K562 (cell line): ENCODE data around the gene ROBO1. TPM values are rescaled to one million over a fixed set of nuclear protein-coding genes. Genes with fewer than 3 reads are reported as not detected.

Source experiments
- ATAC-seq: fragments of 200-7000 bp; cut with Tn5 transposase; 3 replicates; pipeline ENCODE4 v1.9.1; 2020; ENCODE audit warnings: moderate library complexity
- BruUV-seq: library from RNA; stranded (reverse); fragments of 400-500 nt; replicated peaks from 2 replicates; lab custom pipeline; 2021; lab: Mats Ljungman, UMichigan
- CTCF ChIA-PET: fragments of 300-600 bp; formaldehyde crosslinking; extraction: SDS; loops from one replicate; lab custom pipeline; 2021; ENCODE audit warnings: low intra/inter-chr PET ratio; lab: Yijun Ruan, JAX
- POLR2A ChIA-PET: fragments of 300-600, 350-650 bp; sonication (Branson Sonifier 250); formaldehyde crosslinking; extraction: SDS; loops from one replicate; lab custom pipeline; 2021; ENCODE audit warnings: antibody characterized with exemption, inconsistent platforms; lab: Yijun Ruan, JAX
- DNase-seq, 4 experiments: peaks; one replicate each; pipeline versions ENCODE4 v3.0.0 to v3.0.0-alpha.2; 2011 to 2018; ENCODE audit warnings: low spot score in 3 of 4, mixed read lengths in 3 of 4; ENCODE audit errors: extremely low read depth in 1 of 4
- FAIRE-seq: peaks from 2 replicates; lab custom pipeline; 2011; peaks lifted over from hg19 to GRCh38; lab: Jason Lieb, UNC
- H2AFZ ChIP-seq: 2 replicates; pipeline ENCODE4 v1.6.0; 2011; ENCODE audit warnings: low read depth, low read length, control low read depth, inconsistent platforms
- H3K27ac ChIP-seq: fragments of 200-600 bp; 3 replicates; pipeline ENCODE4 v1.8.0; 2011; ENCODE audit warnings: low read depth, mild to moderate bottlenecking, control low read depth, inconsistent platforms, low read length, moderate library complexity, mixed read lengths; ENCODE audit errors: extremely low read depth
- H3K27me3 ChIP-seq, 2 experiments: fragments of 300-600 bp in 1 of 2; 2 replicates in 1 of 2; 3 replicates in 1 of 2; pipeline versions ENCODE4 v1.6.0 to v1.8.0; 2011; ENCODE audit warnings: inconsistent platforms in 2 of 2, low read length in 2 of 2, mild to moderate bottlenecking in 1 of 2, mixed read lengths in 1 of 2, moderate library complexity in 1 of 2; ENCODE audit not compliant: control insufficient read depth in 2 of 2, insufficient read depth in 2 of 2
- H3K36me3 ChIP-seq: fragments of 300-600 bp; 3 replicates; pipeline ENCODE4 v1.8.0; 2011; ENCODE audit warnings: mild to moderate bottlenecking, low read length, inconsistent platforms; ENCODE audit not compliant: control insufficient read depth, insufficient read depth
- H3K4me1 ChIP-seq, 2 experiments: fragments of 200-600 bp in 1 of 2; replicated peaks in 1 of 2; 2 replicates in 1 of 2; 3 replicates in 1 of 2; pipeline versions ENCODE4 v1.5.1 to v1.8.0; 2011; ENCODE audit warnings: inconsistent platforms in 2 of 2, low read length in 2 of 2, mild to moderate bottlenecking in 1 of 2, mixed read lengths in 1 of 2, moderate library complexity in 1 of 2; ENCODE audit not compliant: control insufficient read depth in 2 of 2, insufficient read depth in 2 of 2
- H3K4me2 ChIP-seq: 2 replicates; pipeline ENCODE4 v1.6.1; 2011; ENCODE audit warnings: low read length, control low read depth, inconsistent platforms, mixed read lengths; ENCODE audit not compliant: insufficient read depth
- H3K4me3 ChIP-seq: fragments of 200-600 bp; sonication (generic), shearing (Covaris generic); 2 replicates; pipeline ENCODE4 v1.5.1; 2016; ENCODE audit warnings: control low read depth, inconsistent platforms
- H3K79me2 ChIP-seq: fragments of 200-600 bp; 3 replicates; pipeline ENCODE4 v1.8.0; 2011; ENCODE audit warnings: low read length, inconsistent platforms; ENCODE audit not compliant: control insufficient read depth, insufficient read depth
- H3K9ac ChIP-seq, 2 experiments: 2 replicates each; pipeline versions ENCODE4 v1.6.0 to v1.6.1; 2011; ENCODE audit warnings: low read depth in 2 of 2, low read length in 2 of 2, control low read depth in 1 of 2, inconsistent platforms in 1 of 2, mild to moderate bottlenecking in 1 of 2, mixed read lengths in 1 of 2; ENCODE audit not compliant: insufficient read depth in 1 of 2
- H3K9me1 ChIP-seq: one replicate; pipeline ENCODE4 v1.6.0; 2011; ENCODE audit warnings: inconsistent platforms, mild to moderate bottlenecking, low read length, moderate library complexity; ENCODE audit not compliant: control insufficient read depth, insufficient read depth
- H3K9me3 ChIP-seq: replicated peaks from 2 replicates; pipeline ENCODE4 v1.5.1; 2011; ENCODE audit warnings: low read depth, low read length, inconsistent platforms; ENCODE audit not compliant: control insufficient read depth, insufficient read depth
- H4K20me1 ChIP-seq: replicated peaks from 2 replicates; pipeline ENCODE4 v1.6.1; 2011; ENCODE audit warnings: low read length, inconsistent platforms, mixed read lengths; ENCODE audit not compliant: control insufficient read depth, insufficient read depth
- ATF3 ChIP-seq, 2 experiments: fragments of 450-650 bp in 1 of 2; sonication (generic) in 1 of 2; formaldehyde crosslinking in 1 of 2; IDR thresholded peaks in 1 of 2; conservative IDR thresholded peaks in 1 of 2; 2 replicates each; pipeline versions ENCODE4 v1.6.1 to v1.8.1; 2016 to 2023; ENCODE audit warnings: mild to moderate bottlenecking in 2 of 2, moderate library complexity in 2 of 2, inconsistent platforms in 1 of 2, missing genetic modification reagents in 1 of 2
- C11orf30 ChIP-seq: fragments of 450-650 bp; IDR thresholded peaks from 2 replicates; pipeline ENCODE4 v1.6.1; 2016; ENCODE audit warnings: low read depth, mild to moderate bottlenecking
- CBFB ChIP-seq: sonication (generic); formaldehyde crosslinking; IDR thresholded peaks from 2 replicates; pipeline ENCODE4 v1.4.0; 2020; ENCODE audit warnings: mild to moderate bottlenecking, missing genetic modification reagents
- E4F1 ChIP-seq: fragments of 250-450 bp; sonication (Bioruptor Pico); IDR thresholded peaks from 2 replicates; pipeline ENCODE4 v1.5.0; 2021; ENCODE audit warnings: mild to moderate bottlenecking, borderline replicate concordance
- GABPB2 ChIP-seq: fragments of 250-450 bp; sonication (Bioruptor Pico); conservative IDR thresholded peaks from 2 replicates; pipeline ENCODE4 v1.5.1; 2021; ENCODE audit warnings: mild to moderate bottlenecking
- GTF2F1 ChIP-seq: IDR thresholded peaks from 2 replicates; pipeline ENCODE4 v1.6.1; 2011; ENCODE audit warnings: low read depth, low read length, improper control_type of control experiment
- HINFP ChIP-seq: fragments of 450-650 bp; conservative IDR thresholded peaks from 2 replicates; pipeline ENCODE4 v1.6.1; 2016; ENCODE audit warnings: missing genetic modification characterization, low read depth, mild to moderate bottlenecking, control low read depth, missing compliant biosample characterization
- NBN ChIP-seq: fragments of 450-650 bp; IDR thresholded peaks from 2 replicates; pipeline ENCODE4 v1.6.1; 2016; ENCODE audit warnings: low read depth, mild to moderate bottlenecking
- SMARCC2 ChIP-seq: fragments of 450-650 bp; IDR thresholded peaks from 2 replicates; pipeline ENCODE4 v1.6.1; 2017; ENCODE audit warnings: antibody characterized with exemption, moderate library complexity, mild to moderate bottlenecking, low read depth
- SNAPC5 ChIP-seq: fragments of 250-450 bp; sonication (Bioruptor Pico); IDR thresholded peaks from 2 replicates; pipeline ENCODE4 v1.8.0; 2021; ENCODE audit warnings: moderate library complexity, mild to moderate bottlenecking, inconsistent platforms
- ZBTB49 ChIP-seq: sonication (generic); formaldehyde crosslinking; IDR thresholded peaks from 2 replicates; pipeline ENCODE4 v1.8.0; 2022; ENCODE audit warnings: missing genetic modification reagents, mild to moderate bottlenecking, borderline replicate concordance
- WGBS: fragments of 100-300 bp; shearing (Covaris generic); methylation state at CpG from one replicate; pipeline ENCODE4 v1.1.6; 2016; ENCODE audit warnings: low coverage, mixed read lengths; ENCODE audit not compliant: insufficient coverage; ENCODE audit errors: missing lambda C conversion rate; 5-methylcytosine and 5-hydroxymethylcytosine counted together
- in situ Hi-C: fragments of 300-500 bp; cut with MboI; formaldehyde crosslinking; loops from 4 replicates; pipeline ENCODE4 v1.15.0; 2018; ENCODE audit warnings: inconsistent platforms, mixed read lengths
- intact Hi-C: fragments of 100-400 bp; cut with micrococcal nuclease; formaldehyde crosslinking; loops from 2 replicates; pipeline ENCODE4 v1.14.2; 2022
- polyA plus RNA-seq, 8 experiments: library from polyadenylated mRNA; depleted of rRNA in 4 of 8; stranded (reverse) in 5 of 8; unstranded in 3 of 8; fragments of >200 nt; fragmentation: Nextera tagmentation in 2 of 8; fragmentation: Illumina TruSeq in 1 of 8; extraction: Ambion mirVana in 2 of 8; extraction: Trizol in 1 of 8; gene quantifications; 2 replicates each; pipeline versions ENCODE4 v1.2.1 to v1.2.3, GENCODE V29; 2011 to 2014; ENCODE audit warnings: inconsistent platforms in 1 of 8, missing spikeins in 1 of 8
- total RNA-seq, 7 experiments: library from RNA; depleted of rRNA in 6 of 7; stranded (reverse); fragments of >200 nt in 6 of 7; fragmentation: Illumina TruSeq in 2 of 7; extraction: Trizol in 2 of 7; gene quantifications; 2 replicates each; pipeline versions ENCODE4 v1.2.1 to v1.2.3, GENCODE V29; 2011 to 2021; ENCODE audit warnings: low replicate concordance in 1 of 7

Gene ROBO1
- total and polyA plus RNA-seq, 9 of the 15 experiments (the other 6 are each of a cell fraction or from before 2014, with no cell fraction given) = 0.01 to 0.53 (median 0.17) TPM; not detected in 5

- 4% methylated on average over 3 of the region's 3 CpGs for WGBS
- H3K4me1 ChIP-seq = no peaks in the 10 kb centered on the region
- ChIA-PET POLR2A (no interaction called here), CTCF (no interaction called here)
- H3K4me2 ChIP-seq = no peak overlapping the region
- DNase-seq (no peak), FAIRE-seq (no peak), ATAC-seq (no peak)
- no peaks in the 10 kb centered on the region for H3K27me3 ChIP-seq
- intact Hi-C loops (no loop called here), in situ Hi-C loops (no loop called here)
- no peak overlapping the region for H2AFZ ChIP-seq
- H3K4me3 ChIP-seq = no peak overlapping the region
- no peaks in the 10 kb centered on the region for H3K9me1 ChIP-seq
- H3K36me3 ChIP-seq = no peaks in the 10 kb centered on the region
- no peaks in the 10 kb centered on the region for H3K79me2 ChIP-seq
- no peaks in the 10 kb centered on the region for H4K20me1 ChIP-seq
- no peak overlapping the region for H3K27ac ChIP-seq
- H3K9ac ChIP-seq = no peak overlapping the region
- no peaks in the 10 kb centered on the region for H3K9me3 ChIP-seq
- BruUV-seq = no TSS peak
- TF ChIP-seq SMARCC2 (no peak), C11orf30 (no peak), GABPB2 (CRISPR knock-in tag) (no peak), CBFB (no peak), ZBTB49 (CRISPR knock-in tag) (no peak), SNAPC5 (CRISPR knock-in tag) (no peak), ATF3 (IDR thresholded peaks at IDR 0.05) (no peak), ATF3 (CRISPR knock-in tag; conservative IDR thresholded peaks at IDR 0.05) (no peak), NBN (no peak), HINFP (tag) (no peak), E4F1 (no peak), GTF2F1 (no peak)
Measured at GRCh38 chr3:79184251-79184650, 583.5 kb downstream of the ROBO1 start.
